NB4 (cell line): ENCODE results near the gene ZAP70.

ENCODE experiments used
- DNase-seq: peaks from one replicate; pipeline ENCODE4 v3.0.0; 2010; ENCODE audit warnings: low read depth
- H3K4me3 ChIP-seq: one replicate; pipeline ENCODE4 v1.5.1; 2011; ENCODE audit warnings: mild to moderate bottlenecking, low read depth, low read length, moderate library complexity
- CTCF ChIP-seq: IDR thresholded peaks from one replicate; pipeline ENCODE4 v1.5.1; 2012; ENCODE audit warnings: low read depth, low read length
- MAX ChIP-seq: IDR thresholded peaks from 2 replicates; pipeline ENCODE4 v1.6.1; 2011; ENCODE audit warnings: low read depth, low read length
- MYC ChIP-seq: IDR thresholded peaks from 2 replicates; pipeline ENCODE4 v1.6.1; 2011; ENCODE audit warnings: low read depth, low read length
- POLR2A ChIP-seq: IDR thresholded peaks from 2 replicates; pipeline ENCODE4 v1.6.1; 2011; ENCODE audit warnings: mild to moderate bottlenecking; ENCODE audit not compliant: insufficient read length; ENCODE audit errors: extremely low read depth

The ZAP70 gene

GRCh38 chr2:97714950-97715652 lies 1.7 kb downstream of the ZAP70 start:
- H3K4me3 ChIP-seq = no peak overlapping the region
- DNase-seq = no peak
- no peak for TF ChIP-seq MYC
- no peak for TF ChIP-seq CTCF

GRCh38 chr2:97715951-97716694 lies 2.7 kb downstream of the ZAP70 start:
- no peak overlapping the region for H3K4me3 ChIP-seq
- no peak for TF ChIP-seq MYC
- no peak for TF ChIP-seq MAX
- TF ChIP-seq CTCF = no peak
- TF ChIP-seq POLR2A = no peak
- DNase-seq = no peak

GRCh38 chr2:97716695-97717612 lies 3.6 kb downstream of the ZAP70 start:
- no peak for DNase-seq
- no peak for TF ChIP-seq CTCF
- no peak for TF ChIP-seq MYC
- no peak for TF ChIP-seq MAX
- H3K4me3 ChIP-seq = no peak overlapping the region

DNA sequence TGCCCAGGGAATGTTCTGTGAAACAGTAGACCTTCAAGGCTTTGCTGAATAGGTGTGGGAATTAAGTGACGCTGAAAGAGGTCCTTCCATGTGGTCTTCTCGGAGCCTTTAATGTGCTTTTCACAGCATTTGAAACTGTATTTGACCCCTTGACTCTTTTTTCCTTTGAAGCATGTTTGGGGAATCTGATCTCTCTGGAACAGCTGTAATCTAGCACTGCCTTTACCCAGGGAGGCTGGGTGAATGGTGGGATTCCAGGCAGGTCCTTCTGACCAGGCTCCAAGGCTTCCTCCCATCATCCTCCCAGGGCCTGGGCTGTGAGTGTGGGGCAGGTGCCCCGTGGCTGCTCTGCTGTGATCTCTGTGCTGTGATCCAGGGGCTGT lies 4.2 kb downstream of the ZAP70 start:
- no peak overlapping the region for H3K4me3 ChIP-seq
- no peak for TF ChIP-seq MAX
- TF ChIP-seq MYC = no peak
- no peak for TF ChIP-seq CTCF
- no peak for TF ChIP-seq POLR2A
- no peak for DNase-seq

DNA sequence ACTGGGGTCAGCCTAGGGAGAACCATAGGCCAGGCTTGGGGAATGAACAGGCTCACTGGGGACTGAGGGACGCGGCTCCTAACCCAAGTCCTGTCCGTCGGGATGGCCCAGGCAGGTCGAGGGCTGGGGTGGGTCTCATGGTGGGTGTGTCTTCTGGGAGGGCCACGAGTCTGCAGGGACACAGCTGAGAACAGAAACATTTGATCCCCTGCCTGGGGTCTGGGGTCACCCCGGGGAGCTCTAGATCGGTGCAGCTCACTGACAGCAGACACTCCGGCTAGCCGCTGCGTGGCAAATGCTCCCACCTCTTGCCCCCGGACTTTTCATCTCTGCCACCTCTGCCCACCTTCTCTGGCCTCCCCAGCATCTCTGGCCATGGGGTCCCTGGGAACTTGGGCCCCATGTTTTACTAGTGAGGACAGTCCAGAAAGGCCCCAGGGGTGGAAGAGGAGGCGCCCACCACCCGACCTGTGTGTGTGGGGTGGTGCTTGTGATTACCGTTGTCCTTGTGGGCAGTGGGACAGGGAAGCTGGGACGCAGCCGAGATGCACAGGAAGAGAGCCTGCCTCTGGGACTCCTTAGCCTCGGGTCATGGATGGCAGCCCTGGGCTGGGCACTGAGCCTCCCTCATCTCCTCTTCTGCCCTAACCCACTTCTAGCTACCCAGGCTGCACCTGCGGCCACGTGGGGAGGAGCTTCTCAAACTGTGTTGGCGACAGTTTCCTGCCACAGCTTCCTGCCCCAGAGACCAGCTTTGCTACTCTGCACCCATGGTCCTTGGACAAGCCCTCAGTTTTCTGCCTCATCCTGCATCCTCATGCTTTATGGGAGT lies 4.9 kb downstream of the ZAP70 start:
- TF ChIP-seq CTCF (no peak), MAX (peak; percentile 90), POLR2A (peak; percentile 36), MYC (peak; percentile 37)
- H3K4me3 ChIP-seq = no peak overlapping the region
- DNase-seq = peak; percentile 84
